Liver (tissue), 3 donors: ENCODE results near the gene GFI1.

Experiments used
- EGR1 ChIP-seq, 2 donors: IDR thresholded peaks; 2 replicates each; pipeline ENCODE4 v1.6.1; 2016 to 2018; ENCODE audit warnings: antibody characterized with exemption in 2 of 2, low read depth in 2 of 2
- GABPA ChIP-seq, 2 donors: IDR thresholded peaks in 1 of 2; conservative IDR thresholded peaks in 1 of 2; 2 replicates each; pipeline ENCODE4 v1.6.1; 2016; ENCODE audit warnings: antibody characterized with exemption in 2 of 2, mild to moderate bottlenecking in 1 of 2, moderate library complexity in 1 of 2
- TAF1 ChIP-seq: conservative IDR thresholded peaks from 2 replicates; pipeline ENCODE4 v1.6.1; 2016; ENCODE audit warnings: antibody characterized with exemption, mild to moderate bottlenecking
- TF ChIP-seq, protein P1 (sequence below): fragments of 150-350 bp; IDR thresholded peaks from 2 replicates; pipeline ENCODE4 v1.5.1; 2017; ENCODE audit warnings: improper control_type of control experiment, low read depth, low read length; ENCODE audit not compliant: missing input control
- TF ChIP-seq, protein P2 (sequence below): IDR thresholded peaks from 2 replicates; pipeline ENCODE4 v1.6.1; 2016; ENCODE audit warnings: antibody characterized with exemption
- TF ChIP-seq, protein P3 (sequence below): IDR thresholded peaks from 2 replicates; pipeline ENCODE4 v1.6.1; 2016; ENCODE audit warnings: antibody characterized with exemption, mild to moderate bottlenecking
- donor health status: healthy.
- donor health status: healthy.

DNA sequence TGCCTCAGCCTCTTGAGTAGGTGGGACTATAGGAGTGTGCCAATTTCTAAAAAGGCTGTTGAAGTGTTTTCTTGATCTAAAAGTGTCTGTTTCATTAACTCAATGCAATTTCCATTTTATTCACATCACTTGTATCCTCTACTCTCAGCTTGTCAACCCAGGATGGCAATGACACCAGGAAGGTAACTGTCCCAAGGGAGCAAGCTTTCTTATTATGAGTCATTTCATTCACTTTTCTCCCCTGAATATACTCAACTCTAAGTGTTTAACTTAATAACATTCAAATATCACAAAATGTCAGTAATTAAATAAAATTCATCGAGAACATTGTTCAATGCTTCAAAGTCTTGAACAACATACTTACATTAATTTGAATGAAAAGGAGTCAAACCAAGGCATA is 22.9 kb upstream of the GFI1 start:
- TF ChIP-seq, protein P1, sequence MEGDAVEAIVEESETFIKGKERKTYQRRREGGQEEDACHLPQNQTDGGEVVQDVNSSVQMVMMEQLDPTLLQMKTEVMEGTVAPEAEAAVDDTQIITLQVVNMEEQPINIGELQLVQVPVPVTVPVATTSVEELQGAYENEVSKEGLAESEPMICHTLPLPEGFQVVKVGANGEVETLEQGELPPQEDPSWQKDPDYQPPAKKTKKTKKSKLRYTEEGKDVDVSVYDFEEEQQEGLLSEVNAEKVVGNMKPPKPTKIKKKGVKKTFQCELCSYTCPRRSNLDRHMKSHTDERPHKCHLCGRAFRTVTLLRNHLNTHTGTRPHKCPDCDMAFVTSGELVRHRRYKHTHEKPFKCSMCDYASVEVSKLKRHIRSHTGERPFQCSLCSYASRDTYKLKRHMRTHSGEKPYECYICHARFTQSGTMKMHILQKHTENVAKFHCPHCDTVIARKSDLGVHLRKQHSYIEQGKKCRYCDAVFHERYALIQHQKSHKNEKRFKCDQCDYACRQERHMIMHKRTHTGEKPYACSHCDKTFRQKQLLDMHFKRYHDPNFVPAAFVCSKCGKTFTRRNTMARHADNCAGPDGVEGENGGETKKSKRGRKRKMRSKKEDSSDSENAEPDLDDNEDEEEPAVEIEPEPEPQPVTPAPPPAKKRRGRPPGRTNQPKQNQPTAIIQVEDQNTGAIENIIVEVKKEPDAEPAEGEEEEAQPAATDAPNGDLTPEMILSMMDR, result no peak
- no peak for TF ChIP-seq GABPA (IDR thresholded peaks at IDR 0.05 in 1 of 2, conservative IDR thresholded peaks at IDR 0.05 in 1 of 2)
- TF ChIP-seq, protein P2, sequence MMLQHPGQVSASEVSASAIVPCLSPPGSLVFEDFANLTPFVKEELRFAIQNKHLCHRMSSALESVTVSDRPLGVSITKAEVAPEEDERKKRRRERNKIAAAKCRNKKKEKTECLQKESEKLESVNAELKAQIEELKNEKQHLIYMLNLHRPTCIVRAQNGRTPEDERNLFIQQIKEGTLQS, result no peak
- TF ChIP-seq, protein P3, sequence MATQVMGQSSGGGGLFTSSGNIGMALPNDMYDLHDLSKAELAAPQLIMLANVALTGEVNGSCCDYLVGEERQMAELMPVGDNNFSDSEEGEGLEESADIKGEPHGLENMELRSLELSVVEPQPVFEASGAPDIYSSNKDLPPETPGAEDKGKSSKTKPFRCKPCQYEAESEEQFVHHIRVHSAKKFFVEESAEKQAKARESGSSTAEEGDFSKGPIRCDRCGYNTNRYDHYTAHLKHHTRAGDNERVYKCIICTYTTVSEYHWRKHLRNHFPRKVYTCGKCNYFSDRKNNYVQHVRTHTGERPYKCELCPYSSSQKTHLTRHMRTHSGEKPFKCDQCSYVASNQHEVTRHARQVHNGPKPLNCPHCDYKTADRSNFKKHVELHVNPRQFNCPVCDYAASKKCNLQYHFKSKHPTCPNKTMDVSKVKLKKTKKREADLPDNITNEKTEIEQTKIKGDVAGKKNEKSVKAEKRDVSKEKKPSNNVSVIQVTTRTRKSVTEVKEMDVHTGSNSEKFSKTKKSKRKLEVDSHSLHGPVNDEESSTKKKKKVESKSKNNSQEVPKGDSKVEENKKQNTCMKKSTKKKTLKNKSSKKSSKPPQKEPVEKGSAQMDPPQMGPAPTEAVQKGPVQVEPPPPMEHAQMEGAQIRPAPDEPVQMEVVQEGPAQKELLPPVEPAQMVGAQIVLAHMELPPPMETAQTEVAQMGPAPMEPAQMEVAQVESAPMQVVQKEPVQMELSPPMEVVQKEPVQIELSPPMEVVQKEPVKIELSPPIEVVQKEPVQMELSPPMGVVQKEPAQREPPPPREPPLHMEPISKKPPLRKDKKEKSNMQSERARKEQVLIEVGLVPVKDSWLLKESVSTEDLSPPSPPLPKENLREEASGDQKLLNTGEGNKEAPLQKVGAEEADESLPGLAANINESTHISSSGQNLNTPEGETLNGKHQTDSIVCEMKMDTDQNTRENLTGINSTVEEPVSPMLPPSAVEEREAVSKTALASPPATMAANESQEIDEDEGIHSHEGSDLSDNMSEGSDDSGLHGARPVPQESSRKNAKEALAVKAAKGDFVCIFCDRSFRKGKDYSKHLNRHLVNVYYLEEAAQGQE, result no peak
- no peak for TF ChIP-seq TAF1
- TF ChIP-seq EGR1 (IDR thresholded peaks at IDR 0.05; ENCODE audit: low read depth in 2 of 2), result no peak
